Measurements from ENCODE around the gene OR2AT4.
"Not testable (repeated sequence)": the region's sequence is repeated elsewhere in the genome, so short reads cannot be mapped to it uniquely, and the experiment has no call there.

Gene OR2AT4

DNA sequence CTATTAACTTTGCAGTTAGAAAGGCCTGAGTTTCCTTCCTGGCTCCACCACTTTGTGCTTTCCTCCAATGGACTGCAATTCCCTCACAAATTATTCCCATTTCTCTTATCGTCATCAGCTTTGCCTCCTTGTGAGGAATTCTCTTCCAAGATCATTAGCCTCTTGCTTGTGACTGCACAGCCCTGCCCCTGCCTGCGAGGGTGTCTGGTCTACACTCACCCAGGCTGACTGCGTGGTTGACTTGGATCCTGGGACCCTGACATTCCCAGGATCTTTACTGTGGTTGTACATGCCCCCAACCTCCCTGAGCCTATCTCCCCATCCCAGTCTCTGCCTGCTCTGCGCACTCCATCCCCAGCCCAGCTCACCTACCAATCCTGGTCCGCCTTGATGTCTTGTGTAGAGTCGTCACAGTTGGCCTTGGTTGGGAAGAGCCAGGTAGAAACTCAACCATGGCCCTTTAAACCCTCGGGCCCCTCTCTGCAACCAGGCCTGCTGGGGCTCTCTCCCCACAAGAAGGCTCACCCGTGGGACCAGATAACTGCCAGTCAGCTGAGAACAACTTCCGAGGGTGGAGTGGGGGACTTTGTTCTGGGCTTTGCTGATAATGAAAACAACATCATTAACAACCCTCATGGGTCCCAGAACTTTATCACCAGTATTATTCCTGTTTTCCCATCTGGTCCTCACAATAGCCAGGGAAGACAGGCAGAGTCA is at the start of gene OR2AT4:
Gene OR2AT4 (minus strand): TSS at position 421 of the 717 bp plus-strand sequence.
- DNase-seq (ENCODE audit: low read depth in 2 of 2): no peak

DNA sequence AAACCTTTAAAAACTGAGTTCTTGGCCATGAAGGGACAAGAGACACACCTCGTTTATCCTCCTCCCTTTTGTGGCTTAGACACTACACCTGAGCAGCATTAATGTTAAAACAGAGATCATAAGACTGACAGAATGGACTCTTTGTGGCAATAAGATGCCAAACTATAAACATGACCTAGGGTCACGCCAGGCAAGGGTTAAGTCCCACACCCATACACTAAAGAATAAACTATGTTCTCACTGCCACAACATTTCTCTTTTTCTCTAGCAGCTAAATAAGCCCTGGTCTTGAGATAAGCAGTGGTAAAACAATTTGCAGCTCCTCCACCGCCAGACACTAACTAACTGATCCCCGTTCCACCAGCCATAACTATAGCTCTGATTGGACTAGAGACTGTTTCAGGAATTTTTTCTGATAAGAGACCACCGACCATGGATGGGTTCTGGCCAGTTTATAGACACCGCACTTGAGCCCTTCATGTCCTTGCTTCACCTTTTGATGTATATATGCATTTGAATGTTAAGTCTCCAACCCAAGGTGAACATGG is 49.4 kb upstream of the OR2AT4 start:
- DNase-seq (ENCODE audit: low read depth in 2 of 2): no peak

DNA sequence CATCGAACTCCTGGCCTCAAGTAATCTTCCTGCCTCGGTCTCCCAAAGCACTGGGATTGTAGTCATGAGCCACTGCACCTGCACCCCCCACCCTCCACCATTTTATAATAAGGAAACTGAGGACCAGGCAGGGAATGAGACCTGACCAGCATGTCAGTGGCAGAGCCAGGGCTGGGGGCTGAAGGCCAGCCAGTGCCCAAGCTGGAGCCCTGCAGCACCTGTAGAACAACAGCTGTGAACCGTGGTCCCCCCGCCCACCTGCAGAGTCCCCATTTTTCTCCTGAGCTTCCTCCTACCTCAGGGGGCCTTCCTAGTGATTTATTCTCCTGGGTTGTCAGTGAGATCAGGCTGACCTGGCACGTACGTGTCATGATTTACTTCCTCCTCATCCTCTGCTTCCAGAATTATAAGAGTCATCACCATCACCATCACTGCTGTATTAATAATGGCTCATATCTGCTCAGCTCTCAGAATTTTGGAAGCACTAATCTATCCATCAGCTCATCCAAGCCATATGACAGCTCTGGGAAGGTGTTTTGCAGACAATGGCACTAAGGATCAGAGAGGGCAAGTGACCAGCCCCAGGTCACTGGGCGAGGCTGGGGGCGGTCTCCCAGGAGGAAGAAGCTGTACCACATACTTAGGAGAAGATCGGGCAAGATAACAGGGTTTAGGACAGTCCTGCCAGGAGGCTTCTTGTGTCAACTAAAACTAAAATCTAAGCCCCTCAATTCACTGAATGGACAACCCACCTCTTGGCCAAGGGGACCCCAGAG is 48.7 kb upstream of the OR2AT4 start:
- no peak for DNase-seq (ENCODE audit: low read depth in 2 of 2)

DNA sequence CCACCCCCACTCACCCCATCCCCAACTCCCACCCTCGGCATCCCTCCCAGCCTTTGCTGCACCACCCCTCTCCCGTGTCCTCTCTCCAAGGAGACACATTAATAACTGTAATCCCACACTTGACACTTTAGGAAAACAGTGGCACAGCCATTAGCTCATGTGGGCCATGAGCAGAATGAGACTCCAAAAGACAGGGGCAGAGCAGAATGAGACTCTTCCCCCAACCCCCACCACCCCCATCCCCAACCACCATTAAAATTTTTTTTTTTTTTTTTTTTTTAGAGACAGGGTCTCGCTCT is 48.0 kb upstream of the OR2AT4 start:
- DNase-seq (ENCODE audit: low read depth in 2 of 2): no peak

DNA sequence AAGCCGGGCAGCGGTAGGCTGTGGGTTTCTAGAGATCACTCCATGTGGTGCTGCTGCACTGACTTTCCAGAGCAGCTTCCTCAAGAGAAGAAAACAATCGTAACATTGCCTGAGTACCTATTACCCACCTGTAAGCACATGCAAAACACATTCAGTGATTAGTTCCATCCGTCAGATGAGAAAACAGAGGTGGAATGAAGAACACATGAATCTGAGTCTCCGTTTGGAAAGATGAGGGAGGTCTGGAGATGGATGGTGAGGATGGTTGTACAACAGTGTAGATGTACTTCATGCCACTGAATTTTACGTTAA is 46.7 kb upstream of the OR2AT4 start:
- no peak for DNase-seq (ENCODE audit: low read depth in 2 of 2)

DNA sequence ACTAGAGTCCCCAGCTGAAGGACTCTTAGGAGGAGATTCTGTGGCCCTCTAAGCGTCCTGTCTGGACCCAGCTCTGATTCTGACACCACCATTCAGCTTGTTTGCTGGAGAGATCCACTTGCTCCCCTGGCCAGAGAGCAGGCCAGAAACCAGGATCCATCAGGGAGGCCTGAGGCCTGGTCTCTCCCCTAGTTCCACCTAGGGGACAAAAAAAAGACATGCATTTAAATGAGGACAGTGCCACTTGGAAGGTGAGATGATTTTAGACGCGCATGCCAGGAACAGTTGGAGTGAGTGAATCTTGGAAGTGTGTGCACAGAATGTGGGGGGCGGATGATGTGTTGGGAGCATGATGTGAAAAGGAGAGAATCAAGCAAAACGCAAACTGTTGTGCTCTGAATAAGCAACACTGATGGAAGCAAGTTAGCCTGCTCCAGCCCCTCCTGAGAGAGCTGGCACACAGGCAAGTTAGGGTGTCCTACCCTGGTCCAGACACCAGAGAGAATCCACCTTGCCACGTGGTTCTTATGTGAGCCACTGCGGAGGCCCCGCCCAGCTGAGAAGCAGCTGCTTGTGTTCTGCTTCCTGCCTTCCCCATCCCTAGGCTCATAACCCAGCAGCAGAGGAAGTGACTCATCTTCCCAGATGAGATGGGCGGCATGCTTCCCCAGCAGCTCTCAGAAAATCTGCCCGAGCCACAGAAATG is 46.2 kb upstream of the OR2AT4 start:
- peak; percentile 62 for DNase-seq (ENCODE audit: low read depth in 2 of 2)

DNA sequence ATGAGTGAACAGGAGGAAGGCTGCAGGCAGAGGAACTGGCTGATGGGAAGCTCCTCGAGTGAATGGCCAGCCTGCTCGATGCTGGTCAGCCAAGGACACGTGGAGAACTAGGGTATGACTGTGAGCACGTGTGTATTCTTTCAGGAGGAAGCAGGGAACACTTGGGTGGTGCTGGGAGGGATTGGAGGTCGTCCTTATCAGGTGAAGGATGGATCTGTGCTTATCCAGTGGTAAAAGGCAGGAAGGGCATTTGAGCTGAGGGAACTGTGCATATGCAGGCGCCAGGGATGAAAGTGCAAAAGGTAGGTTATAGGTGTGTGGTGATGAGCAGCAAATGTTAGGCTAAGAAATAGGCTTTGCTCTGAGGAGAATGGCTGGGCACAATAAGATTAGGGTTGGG is 44.5 kb upstream of the OR2AT4 start:
- no peak for DNase-seq (ENCODE audit: low read depth in 2 of 2)

DNA sequence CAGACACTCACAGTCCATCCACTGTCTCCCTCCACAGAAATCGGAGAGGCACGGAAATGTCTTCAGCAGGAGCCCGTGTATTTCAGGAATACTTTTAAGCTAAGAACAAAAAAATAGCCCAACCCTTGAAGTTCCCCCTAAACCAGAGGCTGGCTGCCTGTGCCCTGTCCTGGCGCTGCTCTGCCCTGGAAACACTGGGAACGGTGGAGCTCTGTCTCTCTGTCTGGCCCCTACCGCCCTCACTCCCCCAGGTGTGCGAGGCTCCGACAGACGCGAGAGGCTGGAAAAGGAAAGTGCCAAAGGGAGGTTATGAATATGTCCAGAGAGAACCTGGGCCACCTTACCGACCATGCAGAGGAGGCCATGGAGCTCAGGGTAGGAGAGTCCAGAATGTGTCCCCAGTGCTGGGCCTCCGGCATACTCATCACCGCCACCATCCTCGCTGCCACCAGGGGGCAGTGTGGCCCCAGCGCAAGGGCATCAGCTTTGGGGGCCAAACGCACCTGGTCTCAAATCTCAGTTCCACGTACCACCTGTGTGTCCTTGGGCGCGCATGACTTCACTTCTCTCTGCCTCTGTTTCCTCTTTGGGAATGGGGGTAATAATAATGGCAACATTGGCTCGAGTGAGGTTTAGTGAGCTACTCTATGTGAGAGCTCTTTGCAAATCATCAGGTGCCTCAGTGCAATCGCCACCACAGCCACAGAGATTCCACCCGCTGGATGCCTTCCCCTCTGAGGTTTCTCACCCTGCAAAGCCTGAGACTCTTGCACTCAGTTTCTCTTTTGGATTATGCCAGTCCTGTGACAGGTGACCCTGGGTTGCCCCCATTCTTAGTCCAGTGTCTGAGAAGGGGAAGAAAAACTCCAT is 43.8 kb upstream of the OR2AT4 start:
- DNase-seq (ENCODE audit: low read depth in 2 of 2): peak; percentile 66 to 70

DNA sequence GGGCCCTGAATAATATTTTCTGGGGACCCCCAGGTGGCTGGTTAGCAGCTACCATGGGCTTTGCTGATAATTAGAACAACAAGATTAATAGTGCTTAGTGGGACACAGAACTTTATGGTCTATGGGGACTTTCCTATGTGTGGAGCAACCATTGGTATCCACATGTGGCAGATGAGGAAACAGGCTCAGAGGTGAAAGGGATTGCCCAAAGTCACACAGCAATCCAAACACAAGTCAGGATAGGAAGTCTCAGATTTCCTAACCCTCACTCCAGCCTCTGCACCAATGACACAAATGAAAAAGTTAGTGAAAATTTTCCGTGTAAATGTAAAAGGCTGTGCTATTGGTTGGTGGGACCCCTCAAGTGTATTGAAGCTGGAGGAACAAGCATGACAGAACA is 39.0 kb upstream of the OR2AT4 start:
- DNase-seq (ENCODE audit: low read depth in 2 of 2): no peak

DNA sequence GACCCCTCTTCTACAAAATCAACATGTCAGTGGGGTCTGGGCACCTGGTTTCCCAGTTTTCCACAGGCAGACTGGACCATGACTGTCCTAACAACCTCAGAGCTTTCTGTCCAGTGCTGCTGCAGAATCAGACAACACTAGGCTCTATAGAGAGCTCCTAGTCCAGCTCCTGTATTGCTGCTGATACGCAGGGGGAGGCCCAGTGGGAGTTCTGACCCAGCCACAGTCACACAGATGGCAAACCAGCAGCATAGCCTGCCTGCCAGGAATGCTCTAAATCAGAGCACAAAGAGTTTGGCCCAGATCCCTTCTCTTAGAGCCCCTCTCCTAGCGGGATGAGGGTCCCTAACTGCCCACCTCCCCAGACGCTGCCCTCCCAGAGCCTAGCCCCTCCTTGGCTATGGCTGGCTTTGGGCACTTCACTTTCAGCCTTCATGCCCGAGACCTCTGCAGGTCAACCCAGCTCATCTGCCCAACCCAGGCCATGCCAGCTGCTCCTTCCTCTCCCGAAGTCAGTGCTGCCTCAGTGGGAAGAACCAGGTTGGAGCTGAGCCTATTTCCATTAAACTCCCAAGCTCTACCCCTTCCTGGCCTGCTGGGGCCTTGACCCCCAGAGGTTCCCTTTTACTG is 38.5 kb upstream of the OR2AT4 start:
- DNase-seq (ENCODE audit: low read depth in 2 of 2): no peak

DNA sequence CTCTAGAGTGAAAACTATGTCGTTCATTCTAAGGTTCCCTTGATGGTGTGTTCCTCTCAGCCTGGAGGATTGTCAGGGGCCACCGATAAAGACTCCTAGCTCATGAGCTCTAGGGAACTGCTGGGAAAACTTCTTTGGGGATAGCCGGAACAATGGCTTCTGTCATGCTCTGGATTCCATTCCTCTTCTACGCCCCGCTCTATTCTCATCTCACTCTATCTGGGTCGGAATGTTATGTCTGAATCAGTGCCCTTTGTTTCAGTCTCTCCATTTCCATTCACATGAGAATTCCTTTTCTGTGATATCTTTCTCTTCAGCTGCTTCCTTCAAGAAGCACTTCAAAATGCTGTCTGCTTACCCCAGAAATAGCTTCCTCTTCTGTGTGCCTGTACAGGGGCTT is 37.3 kb upstream of the OR2AT4 start:
- DNase-seq (ENCODE audit: low read depth in 2 of 2): no peak

DNA sequence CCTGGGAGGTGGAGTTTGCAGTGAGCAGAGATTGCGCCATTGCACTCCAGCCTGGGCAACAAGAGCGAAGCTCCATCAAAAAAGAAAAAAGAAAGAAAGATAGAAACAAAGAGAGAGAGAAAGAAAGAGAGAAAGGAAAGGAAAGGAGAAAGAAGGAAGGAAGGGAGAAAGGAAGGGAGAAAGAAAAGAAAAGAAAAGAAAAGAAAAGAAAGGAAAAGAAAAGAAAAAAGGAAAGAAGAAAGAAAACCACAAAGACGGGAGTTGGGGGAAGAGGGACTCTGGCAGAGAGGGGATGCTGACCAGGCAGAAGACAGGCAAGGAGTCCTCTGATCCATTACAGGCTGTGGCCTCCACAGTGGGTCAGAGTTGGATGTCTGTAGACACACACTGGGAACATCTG is 35.4 kb upstream of the OR2AT4 start:
- DNase-seq (ENCODE audit: low read depth in 2 of 2): no peak

DNA sequence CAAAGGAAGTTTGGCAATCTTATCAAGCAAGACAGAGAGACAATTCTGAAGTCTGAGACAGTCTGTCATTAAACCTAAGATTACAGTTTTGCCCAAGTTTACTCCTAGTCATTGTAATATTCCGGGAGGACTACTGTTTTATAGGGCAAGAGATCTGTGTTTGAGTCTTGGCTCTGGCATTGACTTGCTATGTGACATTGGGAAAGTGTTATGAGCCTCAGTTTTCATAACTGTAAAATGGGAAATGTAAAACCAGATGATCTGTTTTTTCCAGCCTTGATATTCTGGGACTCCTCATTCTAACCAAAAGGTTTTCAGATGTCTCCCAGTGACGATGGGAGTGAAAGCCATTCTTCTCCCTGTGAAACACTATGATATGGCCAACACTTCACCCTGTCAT is 29.9 kb upstream of the OR2AT4 start:
- DNase-seq (ENCODE audit: low read depth in 2 of 2): no peak

DNA sequence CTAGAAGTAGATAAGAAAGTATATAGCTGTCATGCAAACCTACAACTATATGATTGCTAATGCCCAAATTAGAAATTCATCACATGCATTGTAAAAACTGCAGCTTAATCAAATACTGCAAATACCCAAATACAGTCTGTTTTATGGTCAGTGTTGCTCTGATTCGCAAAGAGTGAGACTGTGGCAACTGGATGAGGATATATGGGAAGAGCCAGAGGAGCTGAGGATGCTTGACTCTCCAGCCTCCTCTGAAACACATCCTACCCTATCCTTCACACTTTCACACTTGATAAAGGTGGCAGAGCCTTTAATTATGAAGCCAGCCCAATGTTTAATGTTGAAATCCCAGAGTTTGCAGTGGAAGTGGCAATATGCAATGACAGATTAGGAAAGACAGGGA is 21.9 kb upstream of the OR2AT4 start:
- no peak for DNase-seq (ENCODE audit: low read depth in 2 of 2)

DNA sequence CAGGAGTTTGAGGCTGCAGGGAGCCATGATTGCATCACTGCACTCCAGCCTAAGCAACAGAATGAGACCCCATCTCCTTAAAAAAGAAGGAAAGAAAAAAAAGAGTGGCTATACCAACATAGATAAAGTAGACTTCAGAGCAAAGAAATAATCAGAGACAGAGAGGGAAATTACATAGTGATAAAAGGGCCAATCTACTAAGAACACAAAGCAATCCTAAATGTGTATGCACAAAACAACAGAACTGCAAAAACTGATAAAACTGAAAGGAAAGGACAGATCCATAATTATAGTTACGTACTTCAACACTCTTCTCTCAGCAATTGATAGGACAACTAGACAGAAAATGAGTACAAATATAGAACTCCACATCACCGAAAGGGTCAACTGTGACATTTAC is 17.8 kb upstream of the OR2AT4 start:
- no peak for DNase-seq (ENCODE audit: low read depth in 2 of 2)

DNA sequence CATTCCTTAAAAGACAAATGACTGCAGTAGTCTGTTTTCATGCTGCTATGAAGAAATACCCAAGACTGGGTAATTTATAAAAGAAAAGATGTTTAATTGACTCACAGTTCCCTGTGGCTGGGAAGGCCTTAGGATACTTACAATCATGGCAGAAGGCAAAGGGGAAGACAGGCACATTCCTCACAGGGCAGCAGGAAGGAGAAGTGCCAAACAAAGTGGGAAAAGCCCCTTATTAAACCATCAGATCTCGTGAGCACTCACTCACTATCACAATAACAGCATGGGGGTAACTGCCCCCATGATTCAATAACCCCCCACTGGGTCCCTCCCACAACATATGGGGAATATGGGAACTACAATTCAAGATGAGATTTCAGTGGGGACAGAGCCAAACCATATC is 16.4 kb upstream of the OR2AT4 start:
- no peak for DNase-seq (ENCODE audit: low read depth in 2 of 2)

DNA sequence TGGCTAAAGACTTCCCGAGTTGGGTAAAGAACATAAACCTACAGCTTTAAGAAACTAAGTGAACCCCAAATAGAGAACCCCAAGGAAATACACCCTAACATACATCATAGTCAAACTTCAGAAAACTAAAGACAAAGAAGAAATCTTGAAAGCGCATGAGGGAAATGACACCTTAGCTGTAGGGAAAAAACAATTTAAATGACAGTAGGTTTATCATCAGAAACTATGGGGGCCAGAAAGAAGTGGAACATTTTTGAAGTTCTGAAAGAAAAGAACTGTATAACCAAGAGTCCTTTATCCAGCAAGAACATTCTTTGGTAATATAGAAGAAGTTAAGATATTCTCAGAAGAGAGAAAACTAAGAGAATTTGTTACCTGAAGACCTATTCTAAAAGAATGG is 15.5 kb upstream of the OR2AT4 start:
- DNase-seq (ENCODE audit: low read depth in 2 of 2): no peak

DNA sequence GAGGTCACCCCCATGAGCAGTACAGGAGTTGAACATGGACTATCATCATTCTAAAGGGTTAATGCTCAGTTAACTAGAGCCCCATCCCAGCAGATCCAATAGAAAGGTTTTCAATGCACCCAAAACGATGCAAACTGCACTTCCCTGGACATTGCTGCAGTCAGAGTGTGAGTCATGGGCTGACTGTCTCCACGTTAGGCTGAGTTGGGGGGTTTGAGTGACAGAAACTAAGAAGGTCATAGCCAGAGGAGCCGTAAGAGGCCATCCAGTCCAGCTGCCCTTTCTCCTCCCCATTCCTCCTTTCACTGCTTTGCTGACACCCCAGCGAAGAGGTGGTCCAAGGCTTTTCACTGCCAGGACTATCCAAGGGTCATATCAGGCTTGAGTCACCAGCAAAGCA is 10.5 kb upstream of the OR2AT4 start:
- no peak for DNase-seq (ENCODE audit: low read depth in 2 of 2)

DNA sequence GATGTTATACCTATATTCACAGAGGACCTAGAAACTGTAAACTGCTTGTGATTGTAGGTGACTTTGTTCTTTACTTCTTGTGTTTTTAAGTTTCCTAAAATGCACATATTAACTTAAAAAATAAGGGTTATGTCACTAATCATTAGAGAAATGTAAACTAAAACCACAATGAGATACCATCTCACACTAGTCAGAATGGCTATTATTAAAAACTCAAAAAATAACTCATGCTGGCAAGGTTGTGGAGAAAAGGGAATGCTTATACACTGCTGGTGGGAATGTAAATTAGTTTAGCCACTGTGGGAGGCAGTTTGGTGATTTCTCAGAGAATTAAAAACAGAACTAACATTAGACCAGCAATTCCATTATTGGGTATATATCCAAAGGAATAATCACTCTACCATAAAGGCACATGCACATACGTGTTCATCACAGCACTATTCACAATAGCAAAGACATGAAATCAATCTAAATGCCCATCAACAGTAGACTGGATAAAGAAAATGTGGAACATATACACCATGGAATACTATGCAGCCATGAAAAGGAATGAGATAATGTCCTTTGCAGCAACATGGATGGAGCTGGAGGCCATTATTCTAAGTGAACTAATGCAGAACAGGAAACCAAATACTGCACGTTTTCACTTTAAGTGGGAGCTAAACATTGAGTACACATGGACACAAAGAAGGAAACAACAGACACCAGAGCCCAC is 9.4 kb upstream of the OR2AT4 start:
- DNase-seq (ENCODE audit: low read depth in 2 of 2): not testable (repeated sequence)

DNA sequence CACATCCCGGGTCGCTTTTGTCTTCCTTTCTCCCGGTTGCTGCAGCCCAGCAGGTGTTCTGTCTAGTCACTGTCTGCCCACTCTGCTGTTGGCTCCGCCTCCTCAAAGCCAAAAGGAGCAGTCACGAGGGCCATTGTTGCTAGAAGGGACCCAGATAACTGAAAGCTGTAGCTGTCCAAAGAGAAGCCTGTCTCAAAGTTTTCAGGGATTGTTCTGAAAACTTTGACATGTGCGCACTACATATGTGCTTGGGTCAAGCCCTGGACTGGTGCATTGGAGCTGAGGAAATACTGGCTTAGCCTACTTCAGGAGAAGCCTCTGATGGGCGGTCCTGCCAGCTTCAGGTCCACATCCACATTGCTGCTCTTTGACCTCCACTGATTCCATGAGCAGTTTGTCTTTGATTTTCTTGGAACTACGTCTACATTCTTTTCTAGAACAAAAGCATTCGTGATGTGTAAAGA is 8.8 kb upstream of the OR2AT4 start:
- no peak for DNase-seq (ENCODE audit: low read depth in 2 of 2)
